ENCODE data around the gene ASB15.

The ASB15 gene

DNA sequence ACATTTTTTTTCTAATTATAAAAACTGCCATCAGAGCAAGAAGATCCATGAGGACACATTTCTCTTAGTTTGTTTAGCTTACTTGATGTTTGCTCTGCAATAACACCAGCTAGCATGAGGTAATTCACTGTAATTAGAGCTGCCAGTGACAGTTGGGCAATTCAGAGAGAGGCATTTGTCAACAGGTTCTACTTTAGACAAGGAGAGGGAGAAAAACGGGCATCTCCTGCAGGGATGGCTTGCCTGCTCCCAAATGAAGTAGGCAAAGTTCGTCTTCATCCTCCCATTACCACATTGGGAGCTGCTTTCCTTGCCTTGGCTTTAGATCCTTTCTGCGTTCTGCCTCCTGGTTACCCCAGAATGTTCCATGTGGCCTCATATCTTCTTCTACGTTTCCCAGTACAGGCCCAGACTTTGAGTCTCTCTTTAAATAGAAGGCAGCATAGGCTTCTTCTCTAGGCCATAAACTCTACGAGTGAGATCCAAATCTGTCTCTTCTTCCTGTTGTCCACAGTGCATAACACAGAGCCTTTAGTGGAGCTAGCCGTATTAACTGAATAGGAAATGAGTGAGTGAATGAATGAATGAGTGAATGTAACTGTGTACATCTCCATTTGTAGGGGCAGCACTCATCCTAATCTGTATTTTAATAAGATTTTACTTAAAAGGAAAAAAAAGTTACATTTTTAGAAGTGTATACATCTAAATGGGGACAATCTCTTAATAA is 21.2 kb downstream of the ASB15 start:
- ATAC-seq: no peak
- TF ChIP-seq POU6F1 (CRISPR knock-in tag; IDR thresholded peaks at IDR 0.05; ENCODE audit: borderline replicate concordance, low read depth) (no peak), GLIS3 (CRISPR knock-in tag; IDR thresholded peaks at IDR 0.05) (no peak), ZNF565 (CRISPR knock-in tag; conservative IDR thresholded peaks at IDR 0.05; ENCODE audit: low read depth) (no peak), ZNF70 (CRISPR knock-in tag; IDR thresholded peaks at IDR 0.05) (no peak)

DNA sequence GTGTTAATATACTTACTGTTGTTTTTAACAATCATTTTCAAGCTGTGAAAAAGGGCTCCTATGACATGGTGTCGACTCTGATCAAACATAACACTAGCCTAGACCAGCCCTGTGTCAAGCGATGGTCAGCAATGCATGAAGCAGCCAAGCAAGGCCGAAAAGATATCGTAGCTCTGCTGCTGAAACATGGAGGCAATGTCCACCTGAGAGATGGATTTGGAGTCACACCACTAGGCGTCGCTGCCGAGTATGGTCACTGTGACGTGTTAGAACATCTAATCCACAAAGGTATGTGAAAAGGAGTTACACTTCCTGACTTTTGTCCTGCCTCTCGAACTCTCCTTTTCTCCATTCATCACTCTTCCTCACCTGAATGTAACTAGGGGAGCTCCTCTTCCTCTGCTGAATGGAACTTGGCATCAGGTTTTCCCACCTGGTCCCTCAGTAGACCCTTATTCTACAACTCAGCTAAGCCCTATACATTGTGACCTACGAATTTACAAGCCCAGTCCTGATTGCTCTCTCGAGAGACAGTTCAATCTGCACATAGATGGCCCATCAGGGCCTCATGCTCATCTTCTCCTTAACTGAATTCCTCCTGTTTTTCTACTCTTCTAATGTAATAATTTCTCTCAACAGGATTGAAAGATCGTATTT is 23.0 kb downstream of the ASB15 start:
- ATAC-seq: peak; percentile 61
- no peak for TF ChIP-seq CREB5 (CRISPR knock-in tag; IDR thresholded peaks at IDR 0.05; ENCODE audit: low read depth)
- TF ChIP-seq RARB (CRISPR knock-in tag; IDR thresholded peaks at IDR 0.05): no peak
- TF ChIP-seq PPARA (CRISPR knock-in tag; IDR thresholded peaks at IDR 0.05; ENCODE audit: borderline replicate concordance): no peak
- TF ChIP-seq, protein P1, sequence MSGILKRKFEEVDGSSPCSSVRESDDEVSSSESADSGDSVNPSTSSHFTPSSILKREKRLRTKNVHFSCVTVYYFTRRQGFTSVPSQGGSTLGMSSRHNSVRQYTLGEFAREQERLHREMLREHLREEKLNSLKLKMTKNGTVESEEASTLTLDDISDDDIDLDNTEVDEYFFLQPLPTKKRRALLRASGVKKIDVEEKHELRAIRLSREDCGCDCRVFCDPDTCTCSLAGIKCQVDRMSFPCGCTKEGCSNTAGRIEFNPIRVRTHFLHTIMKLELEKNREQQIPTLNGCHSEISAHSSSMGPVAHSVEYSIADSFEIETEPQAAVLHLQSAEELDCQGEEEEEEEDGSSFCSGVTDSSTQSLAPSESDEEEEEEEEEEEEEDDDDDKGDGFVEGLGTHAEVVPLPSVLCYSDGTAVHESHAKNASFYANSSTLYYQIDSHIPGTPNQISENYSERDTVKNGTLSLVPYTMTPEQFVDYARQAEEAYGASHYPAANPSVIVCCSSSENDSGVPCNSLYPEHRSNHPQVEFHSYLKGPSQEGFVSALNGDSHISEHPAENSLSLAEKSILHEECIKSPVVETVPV (CRISPR knock-in tag; IDR thresholded peaks at IDR 0.05): no peak
- TF ChIP-seq SNAI2 (CRISPR knock-in tag; IDR thresholded peaks at IDR 0.05): no peak
- TF ChIP-seq CSDC2 (CRISPR knock-in tag; IDR thresholded peaks at IDR 0.05): no peak
- TF ChIP-seq POU6F1 (CRISPR knock-in tag; IDR thresholded peaks at IDR 0.05; ENCODE audit: borderline replicate concordance, low read depth): no peak

DNA sequence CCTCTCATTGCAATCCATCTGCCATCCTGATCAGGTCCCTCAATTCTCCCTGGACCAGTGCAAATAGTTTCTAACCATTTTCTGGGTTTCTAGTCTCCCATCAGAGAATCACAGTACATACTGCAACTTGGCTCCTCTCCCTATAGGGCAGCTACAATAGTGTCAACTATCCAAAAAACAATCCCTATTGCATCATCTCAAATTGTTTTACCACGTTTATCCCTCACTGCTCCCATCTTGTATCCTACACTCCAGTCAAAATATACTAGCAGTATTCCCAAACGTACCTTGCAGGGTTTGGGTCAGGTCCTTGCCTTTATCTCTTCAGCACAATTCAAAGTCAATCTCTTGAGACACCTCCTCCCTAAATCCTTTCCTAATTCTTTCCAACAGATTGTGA is 23.6 kb downstream of the ASB15 start:
- no peak for TF ChIP-seq ISL1 (CRISPR knock-in tag; IDR thresholded peaks at IDR 0.05)
- no peak for TF ChIP-seq POU6F1 (CRISPR knock-in tag; IDR thresholded peaks at IDR 0.05; ENCODE audit: borderline replicate concordance, low read depth)
- TF ChIP-seq ZFP3 (CRISPR knock-in tag; IDR thresholded peaks at IDR 0.05): no peak
- TF ChIP-seq, protein P2, sequence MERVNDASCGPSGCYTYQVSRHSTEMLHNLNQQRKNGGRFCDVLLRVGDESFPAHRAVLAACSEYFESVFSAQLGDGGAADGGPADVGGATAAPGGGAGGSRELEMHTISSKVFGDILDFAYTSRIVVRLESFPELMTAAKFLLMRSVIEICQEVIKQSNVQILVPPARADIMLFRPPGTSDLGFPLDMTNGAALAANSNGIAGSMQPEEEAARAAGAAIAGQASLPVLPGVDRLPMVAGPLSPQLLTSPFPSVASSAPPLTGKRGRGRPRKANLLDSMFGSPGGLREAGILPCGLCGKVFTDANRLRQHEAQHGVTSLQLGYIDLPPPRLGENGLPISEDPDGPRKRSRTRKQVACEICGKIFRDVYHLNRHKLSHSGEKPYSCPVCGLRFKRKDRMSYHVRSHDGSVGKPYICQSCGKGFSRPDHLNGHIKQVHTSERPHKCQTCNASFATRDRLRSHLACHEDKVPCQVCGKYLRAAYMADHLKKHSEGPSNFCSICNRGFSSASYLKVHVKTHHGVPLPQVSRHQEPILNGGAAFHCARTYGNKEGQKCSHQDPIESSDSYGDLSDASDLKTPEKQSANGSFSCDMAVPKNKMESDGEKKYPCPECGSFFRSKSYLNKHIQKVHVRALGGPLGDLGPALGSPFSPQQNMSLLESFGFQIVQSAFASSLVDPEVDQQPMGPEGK (CRISPR knock-in tag; IDR thresholded peaks at IDR 0.05; ENCODE audit: borderline replicate concordance): no peak
- no peak for TF ChIP-seq TOX (CRISPR knock-in tag; IDR thresholded peaks at IDR 0.05; ENCODE audit: borderline replicate concordance)
- no peak for TF ChIP-seq SNAI2 (CRISPR knock-in tag; IDR thresholded peaks at IDR 0.05)
- no peak for TF ChIP-seq ESRRG (CRISPR knock-in tag; IDR thresholded peaks at IDR 0.05)
- TF ChIP-seq ARNTL (CRISPR knock-in tag; IDR thresholded peaks at IDR 0.05; ENCODE audit: borderline replicate concordance, low read depth): no peak
- TF ChIP-seq TCF4 (CRISPR knock-in tag; IDR thresholded peaks at IDR 0.05; ENCODE audit: borderline replicate concordance): no peak
- TF ChIP-seq RARB (CRISPR knock-in tag; IDR thresholded peaks at IDR 0.05): no peak
- TF ChIP-seq PPARA (CRISPR knock-in tag; IDR thresholded peaks at IDR 0.05; ENCODE audit: borderline replicate concordance): no peak
- no peak for TF ChIP-seq OSR1 (CRISPR knock-in tag; IDR thresholded peaks at IDR 0.05)
- no peak for TF ChIP-seq BACH2 (CRISPR knock-in tag; IDR thresholded peaks at IDR 0.05; ENCODE audit: borderline replicate concordance)
- no peak for TF ChIP-seq ZFP30 (CRISPR knock-in tag; IDR thresholded peaks at IDR 0.05)
- TF ChIP-seq ZC3H10 (CRISPR knock-in tag; IDR thresholded peaks at IDR 0.05): no peak
- no peak for TF ChIP-seq CREB5 (CRISPR knock-in tag; IDR thresholded peaks at IDR 0.05; ENCODE audit: low read depth)
- ATAC-seq: no peak
